HG02981 (cell line): ENCODE data around the gene WIPF1.
"Not testable (repeated sequence)": the region's sequence is repeated elsewhere in the genome, so short reads cannot be mapped to it uniquely, and the experiment has no call there.

Source experiments
- ATAC-seq: cut with Tn5 transposase; IDR thresholded peaks from one replicate; pipeline ENCODE4 v1.9.1; 2021; ENCODE audit warnings: mild to moderate bottlenecking, moderate library complexity; ENCODE audit not compliant: unreplicated experiment

WIPF1 gene

DNA sequence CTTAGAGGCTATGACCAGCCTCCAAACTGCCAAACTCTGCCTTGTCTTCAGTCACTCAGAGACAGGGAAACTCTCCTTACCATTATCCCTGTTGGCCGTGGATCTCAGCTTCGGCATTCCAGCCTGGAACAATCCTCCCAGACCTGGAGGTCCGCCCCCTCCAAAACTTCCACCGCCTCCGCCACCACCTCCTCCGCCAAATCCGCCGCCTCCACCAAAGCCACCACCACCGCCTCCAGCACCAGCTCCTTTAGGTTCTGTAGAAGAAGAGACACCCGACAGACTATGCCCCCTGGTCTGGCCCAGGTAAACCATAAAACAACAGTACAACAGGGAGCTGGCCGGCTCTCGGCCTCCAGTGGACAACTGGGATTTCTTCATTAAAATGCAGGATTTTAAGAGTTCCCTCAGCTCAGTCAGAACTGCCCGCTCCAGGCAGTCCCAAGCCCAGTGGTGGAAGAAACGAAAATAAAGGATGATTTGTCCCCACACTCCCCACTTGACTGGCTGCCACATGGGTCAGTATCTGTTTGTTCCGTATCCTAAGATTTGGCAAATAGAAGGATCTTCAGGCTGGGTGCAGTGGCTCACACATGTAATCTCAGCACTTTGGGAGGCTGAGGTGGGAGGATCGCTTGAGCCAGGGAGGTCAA, 22.4 kb downstream of the WIPF1 start:
- no peak for ATAC-seq

DNA sequence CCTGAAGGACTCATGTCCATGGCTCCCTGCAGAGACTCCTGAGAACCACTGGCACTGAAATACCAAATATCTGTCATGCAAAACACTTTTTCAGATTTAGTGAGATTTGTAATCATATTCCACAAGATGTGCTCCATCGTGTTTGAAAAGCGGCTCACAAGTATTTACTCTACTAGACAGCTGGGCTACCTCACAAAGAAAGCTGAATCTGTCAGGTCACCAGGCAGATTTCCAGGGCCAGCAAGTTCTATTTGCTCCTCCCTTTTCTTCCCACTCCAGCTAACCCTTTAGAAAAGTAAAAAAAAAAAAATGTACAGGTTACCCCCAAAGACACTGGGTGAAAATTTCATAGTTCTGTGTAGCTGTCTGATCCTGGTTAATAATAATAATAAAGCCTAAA, 22.9 kb downstream of the WIPF1 start:
- no peak for ATAC-seq

DNA sequence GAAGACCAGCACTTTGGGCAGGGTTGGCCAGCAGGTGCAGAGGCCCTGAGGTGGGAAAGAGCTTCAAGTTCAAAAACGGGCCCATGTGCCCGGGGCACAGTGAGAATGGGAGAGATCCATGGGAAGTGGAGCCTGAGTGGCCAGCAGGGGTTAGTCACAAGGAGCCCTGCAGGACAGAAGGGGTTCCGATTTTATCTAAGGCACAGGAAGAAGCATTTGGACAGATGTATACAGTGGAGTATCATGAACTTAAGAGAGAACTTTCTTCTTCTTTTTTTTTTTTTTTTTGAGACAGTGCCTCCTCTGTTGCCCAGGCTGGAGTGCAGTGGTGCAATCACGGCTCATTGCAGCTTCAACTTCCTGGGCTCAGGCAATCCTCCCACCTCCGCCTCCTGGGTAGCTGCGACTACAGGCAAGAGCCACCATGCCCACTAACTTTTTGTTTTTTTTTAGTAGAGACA, 24.0 kb downstream of the WIPF1 start:
- no peak for ATAC-seq

DNA sequence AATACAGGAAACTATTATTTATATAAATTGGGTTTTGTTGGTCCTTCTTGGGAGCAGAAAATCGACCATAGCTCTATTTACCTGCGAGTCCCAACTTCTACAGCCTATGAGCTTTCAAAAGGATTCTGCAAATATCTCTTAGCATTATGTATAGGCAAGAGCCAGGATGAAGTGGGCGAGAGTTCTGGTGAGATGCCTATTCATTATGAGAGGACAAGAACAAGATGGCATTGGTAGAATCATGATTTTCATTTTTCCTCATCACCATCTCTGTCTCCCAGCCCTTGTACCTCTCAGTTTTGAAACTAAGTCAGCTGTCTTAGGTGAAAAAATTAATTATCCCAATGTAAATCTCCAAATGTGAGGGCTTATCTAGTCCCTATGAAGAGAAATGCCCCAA, 25.0 kb downstream of the WIPF1 start:
- ATAC-seq, result no peak

DNA sequence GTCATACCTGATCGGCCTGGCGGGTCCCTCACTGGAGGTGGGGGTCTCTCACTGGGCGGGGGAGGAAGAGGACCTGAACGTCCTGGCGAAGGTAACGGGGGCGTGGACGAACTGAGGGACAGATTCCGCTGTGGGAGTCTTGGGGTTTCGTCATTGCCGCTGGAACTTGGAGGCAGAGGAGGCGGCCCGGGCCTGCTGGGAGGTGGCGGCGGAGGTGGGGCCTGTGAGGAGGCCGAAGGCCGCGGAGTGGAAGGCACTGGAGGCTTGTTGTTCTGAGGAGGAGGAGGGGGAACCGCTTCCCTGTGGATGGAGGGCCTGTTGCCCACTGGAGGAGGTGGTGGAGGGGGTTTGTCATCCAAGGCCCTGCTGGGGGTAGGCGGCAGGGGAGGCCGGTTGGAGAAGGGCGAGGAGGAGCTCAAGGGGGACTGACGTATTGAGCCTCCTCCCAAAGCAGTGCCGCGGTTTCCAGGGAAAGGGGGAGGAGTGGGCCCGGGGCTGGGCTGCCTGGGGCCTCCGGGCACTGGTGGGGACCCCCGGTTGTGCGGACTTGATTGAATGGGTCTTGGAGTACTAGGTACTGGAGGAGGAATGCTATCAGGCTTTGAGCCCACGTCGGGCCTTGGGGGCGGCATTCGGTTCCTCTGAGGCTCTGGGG, 25.8 kb downstream of the WIPF1 start:
- no peak for ATAC-seq

DNA sequence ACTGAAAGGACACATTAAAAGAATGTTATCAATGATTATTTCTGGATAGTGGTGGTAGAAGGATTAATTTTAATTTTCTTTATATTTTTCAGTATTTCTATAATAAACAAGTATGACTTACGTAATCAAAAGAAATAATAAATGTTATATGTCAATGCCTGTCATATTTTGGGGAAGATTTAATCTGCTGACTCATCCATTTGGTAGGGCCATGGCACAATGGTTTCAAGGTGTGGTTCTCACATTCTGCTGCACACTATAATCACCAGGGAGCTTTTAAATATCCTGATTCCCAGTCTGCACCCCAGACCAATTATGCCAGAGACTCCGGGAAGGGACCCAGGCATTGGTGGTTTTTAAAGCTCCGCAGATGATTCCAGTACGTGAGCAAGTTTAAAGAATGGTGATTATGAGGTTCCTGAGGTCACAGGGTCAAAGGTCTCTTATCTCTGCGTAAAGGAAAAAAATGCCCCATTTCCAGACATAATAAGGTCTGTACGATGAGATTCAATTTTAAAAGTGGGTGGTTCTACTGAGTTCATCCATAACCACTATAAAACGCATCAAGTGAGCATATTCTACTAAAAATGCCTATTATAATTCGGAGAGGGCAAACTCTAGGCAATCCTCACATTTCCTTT, 27.2 kb downstream of the WIPF1 start:
- ATAC-seq, result no peak

DNA sequence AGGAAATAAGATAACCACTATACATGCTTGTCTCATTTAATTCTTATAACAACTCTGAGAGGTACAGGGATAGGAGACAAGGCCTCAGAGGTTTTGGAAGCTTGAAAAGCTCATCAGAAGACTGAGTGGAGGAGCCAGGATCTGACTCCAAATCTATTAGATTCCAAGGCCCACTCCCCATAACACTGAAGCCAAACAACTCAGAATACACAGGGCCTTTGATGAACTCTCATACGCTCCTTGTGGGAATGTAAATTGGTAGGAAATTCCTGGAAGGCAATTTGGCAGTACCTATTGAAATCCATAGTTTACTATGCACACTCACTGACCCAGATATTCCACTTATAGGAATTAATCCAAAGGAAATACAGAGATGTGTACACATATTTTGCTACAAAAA, 27.9 kb downstream of the WIPF1 start:
- no peak for ATAC-seq

DNA sequence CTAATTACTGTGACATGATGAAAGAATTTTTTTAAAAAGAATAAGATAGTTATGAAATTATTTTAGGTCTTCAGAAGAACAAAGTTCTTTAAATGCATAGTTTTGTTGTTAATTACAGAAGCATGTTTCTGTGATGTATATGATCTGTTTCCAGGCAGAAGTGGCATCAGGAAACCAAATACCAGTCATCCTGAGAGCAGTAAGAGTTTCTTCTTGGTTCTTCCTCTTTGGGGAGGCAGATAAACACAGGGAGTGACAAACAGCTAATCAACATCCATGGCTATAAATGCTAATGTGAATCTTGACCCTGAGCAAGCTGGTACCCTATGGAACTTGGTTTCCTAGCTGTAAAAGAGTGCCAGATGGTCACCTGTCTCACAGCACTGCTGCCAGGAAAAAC, 29.2 kb downstream of the WIPF1 start:
- ATAC-seq, result no peak

DNA sequence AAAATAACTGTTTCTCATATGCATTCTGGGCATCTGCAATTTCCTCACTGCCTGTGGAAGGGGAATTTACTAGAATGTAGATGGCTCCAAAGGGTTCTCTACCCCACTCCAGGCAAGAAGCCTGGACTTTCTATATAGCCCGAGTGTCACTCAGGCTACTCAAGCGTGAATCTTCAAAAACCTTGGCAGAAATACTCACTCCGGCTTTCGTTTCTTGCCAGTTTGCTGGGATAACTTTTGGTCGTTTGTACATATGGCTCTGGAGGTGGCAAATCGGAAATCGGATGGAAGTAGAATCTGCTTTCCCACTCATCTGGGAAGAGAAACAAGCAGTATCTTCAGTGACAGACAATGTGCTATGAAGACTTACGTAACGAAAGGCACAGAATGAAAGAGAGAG, 30.7 kb downstream of the WIPF1 start:
- ATAC-seq, result no peak

DNA sequence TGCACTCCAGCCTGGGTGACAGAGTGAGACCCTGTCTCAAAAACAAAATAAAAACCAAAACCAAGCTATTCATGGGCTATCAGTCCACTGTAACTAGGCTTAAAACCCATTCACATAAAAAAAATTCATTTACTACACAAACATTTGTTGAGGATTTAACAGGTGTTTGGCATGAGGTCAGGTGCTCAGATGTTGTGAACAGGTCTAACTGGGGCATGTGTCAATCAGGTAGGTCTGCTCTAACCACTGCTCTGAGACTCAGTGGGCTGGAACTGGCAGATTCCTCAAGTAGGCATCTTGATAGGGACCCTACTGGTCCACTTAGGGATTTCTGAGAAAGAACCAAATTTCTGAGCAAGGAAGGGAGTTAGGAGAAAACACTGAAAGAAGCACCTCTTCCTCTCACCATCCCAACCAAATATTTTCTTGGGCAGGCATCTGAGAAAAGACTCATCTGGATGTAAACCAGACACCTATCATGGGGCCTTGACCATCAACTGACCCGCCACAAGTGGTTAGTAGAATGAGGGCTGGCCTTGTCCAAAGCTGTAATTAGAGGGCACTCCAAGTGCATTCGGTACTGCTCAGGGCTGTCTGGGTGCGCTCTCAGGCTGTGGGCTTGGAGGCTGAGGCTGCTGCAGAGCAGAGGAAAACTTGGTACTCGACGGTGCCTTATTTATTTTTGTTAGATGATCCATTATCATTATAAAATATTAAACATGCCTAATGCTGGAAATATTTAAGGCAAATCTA, 33.9 kb downstream of the WIPF1 start:
- no peak for ATAC-seq

DNA sequence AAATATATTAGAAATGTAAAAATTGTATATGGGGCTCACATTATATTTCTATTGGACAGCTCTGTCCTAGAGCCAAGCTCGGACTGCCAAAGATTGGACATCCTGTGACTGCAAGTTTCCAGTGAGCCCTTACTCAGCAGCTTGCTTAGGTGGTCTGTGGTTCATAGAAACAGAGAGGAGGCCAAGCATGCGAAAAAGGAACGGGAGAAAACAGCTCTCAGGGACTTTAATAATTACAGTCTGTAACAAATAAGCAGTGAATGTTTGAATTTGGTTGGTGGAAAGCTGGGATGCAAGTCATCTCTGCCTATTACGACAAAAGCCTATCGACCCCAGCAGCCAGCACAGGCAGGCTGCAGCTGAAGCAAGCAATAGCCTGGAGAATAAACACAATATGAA, 35.6 kb downstream of the WIPF1 start:
- ATAC-seq, result no peak

DNA sequence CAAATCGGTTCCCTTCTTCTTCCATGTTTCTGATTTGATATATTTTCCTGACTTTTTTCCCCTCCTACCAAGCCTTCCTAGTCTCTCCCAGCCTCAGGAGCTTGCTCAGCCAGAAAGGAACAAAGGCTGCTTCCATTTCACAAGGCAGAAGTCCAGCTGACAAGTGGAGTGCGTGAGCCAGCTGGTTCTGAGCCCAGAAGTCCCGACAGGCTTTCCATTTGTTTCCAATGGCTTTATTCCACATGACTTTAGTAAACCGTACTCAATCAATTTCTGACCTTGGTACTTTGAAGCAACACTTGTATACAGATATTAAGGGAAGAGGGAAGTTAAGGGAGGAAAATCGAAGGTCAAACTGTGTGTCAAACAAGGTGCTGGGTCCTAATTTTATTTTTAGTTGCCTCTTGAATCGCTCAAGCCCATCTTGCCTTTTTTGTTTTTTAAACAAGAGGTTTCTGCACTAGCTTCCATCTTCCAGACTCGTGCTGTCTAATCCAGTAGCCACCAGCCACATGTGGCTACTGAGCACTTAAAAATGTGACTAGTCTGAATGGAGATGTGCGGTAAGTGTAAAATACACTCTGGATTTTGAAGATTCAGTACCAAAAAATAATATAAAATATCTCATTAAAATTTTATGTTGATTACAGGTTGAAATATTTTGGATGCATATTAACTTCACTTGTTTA, 36.2 kb downstream of the WIPF1 start:
- ATAC-seq, result no peak

DNA sequence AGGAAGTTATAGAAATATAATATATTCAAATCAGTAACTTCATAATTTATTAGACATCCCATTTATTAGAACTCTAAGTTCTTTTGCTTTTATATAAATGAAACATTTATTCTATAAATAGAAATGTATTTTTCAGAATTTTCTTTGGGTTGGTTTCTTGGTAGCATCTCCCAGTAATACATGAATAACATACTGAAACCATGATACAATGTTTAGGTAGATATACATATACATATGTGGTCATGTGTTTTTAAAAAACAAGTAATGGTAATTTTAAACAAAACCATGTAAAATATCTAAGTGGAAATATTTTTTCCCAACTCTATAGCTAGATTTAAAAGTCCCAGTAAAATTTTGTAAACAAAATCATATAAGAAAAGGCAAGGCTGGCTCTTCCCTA, 36.9 kb downstream of the WIPF1 start:
- no peak for ATAC-seq

DNA sequence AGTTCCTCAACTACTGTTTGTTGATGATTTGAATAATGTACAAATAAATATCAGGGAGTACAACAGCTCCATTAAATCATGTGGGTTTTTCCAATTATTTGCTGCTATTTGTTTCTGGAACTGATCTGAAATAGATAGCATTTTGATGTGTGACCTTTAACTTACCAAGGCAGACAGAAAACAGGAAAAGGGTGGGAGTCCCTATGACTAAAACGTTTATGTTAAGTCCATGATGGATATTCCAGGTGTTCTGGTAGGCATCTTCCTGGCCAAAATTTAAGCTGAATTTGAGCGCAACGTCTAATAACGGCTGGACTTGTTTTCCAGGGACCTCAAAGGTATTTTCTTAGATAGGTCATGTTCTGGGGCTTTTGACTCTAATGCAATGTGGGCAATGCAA, 41.6 kb downstream of the WIPF1 start:
- no peak for ATAC-seq

DNA sequence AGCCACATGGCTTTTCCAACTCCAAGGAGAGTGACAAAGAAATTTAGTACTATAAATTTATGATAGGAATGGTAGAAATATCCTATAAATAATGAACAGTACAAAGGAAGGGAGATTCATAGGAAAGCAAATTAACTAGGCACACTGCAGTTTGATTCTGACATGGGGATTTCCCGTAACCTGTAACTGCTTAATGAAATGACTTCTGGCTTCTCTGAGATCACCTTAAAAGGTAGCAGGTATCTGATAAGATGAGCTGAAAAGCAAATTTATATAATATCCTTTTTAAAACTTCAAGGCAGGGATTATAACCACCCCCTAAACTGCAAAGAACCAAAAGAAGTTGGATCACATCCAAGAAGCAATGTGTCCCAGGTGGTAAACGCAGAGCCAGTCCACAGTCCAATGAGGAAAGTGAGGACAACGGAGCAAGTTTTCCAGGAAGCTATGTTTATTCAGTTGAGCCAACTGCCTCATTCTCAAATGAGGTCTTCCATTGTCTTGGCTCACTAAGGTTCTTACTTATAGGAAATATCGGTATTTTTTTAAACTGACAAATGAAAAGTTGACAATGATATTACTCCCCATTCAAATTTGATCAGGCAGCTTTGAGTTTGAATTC, 43.0 kb downstream of the WIPF1 start:
- no peak for ATAC-seq

DNA sequence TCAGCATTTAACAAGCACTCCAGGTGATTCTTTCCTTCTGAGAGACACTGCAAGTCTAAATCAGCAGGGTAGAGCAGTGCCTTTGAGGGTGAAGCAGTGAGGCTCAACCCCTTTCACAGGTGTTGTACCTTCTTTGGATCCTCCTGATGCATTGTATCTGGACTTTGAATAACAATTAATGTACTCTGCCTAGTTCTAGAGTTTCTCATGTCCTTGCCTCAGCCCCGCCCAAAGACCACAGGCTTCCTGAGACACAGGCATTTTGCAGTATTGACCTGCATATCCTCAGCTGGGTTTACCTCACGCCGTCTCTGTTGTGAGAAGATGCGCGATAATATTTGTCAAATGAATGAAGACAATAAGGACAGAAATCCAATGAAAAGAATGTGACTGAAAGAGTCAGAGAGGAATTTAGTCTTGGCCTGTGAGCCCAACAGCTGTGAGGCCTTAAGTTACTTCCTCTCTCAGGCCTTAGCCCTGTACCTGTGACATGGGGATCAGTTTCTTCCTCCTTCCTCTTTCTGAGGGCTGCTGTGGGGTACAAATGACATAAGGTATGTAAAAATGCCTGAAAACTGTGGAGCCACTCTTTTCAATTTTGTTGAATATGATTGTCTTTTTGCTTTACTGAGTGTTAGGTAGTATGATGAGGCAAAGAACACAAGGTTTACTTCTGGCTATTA, 43.7 kb downstream of the WIPF1 start:
- ATAC-seq, result peak; percentile 61

DNA sequence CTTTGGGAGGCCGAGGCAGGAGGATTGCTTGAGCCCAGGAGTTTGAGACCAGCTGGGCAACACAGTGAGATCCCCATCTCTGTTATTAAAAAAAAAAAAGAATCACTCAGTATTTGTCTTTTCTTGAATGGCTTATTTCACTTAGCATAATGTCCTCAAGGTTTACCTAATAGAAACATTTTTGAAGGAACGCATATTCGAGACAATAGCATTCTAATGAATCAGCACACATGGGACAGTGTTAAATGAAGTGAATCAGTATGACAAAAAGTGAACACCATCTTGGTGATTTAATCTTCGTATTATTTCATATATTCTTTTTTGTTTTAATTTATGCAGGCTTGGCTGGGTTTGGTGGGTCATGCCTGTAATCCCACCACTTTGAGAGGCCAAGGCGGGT, 44.7 kb downstream of the WIPF1 start:
- no peak for ATAC-seq

DNA sequence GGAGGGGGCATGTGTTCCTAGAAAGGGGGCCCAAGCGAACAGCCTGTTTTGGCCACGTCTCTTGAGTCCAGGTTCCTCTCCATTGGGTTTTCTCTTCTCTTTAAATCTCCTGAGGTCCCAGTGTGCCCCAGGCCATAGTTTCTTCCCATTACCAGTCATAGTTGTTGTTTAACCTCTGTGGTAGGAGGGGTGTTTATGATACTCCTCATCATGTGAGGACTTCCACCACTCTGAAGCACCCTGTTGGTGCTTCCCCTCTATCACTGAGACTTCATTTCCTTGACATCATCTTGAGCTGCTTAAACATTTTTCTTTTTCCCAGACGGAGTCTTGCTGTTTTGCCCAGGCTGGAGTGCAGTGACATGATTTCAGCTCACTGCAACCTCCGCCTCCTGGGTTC, 45.9 kb downstream of the WIPF1 start:
- peak; percentile 59 for ATAC-seq

DNA sequence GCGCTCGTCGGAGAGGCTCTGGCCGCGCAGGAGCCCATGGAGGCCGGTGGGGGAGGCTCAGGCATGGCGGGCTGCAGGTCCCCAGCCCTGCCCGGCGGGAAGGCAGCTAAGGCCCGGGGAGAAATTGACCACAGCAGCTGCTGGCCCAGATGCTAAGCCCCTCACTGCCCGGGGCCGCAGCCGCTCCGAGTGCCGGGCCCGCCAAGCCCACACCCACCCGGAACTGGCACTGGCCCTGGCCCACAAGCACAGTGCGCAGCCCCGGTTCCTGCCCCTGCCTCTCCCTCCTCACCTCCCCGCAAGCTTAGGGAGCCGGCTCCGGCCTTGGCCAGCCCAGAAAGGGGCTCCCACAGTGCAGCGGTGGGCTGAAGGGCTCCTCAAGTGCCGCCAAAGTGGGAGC, 49.0 kb downstream of the WIPF1 start:
- ATAC-seq, result not testable (repeated sequence)

DNA sequence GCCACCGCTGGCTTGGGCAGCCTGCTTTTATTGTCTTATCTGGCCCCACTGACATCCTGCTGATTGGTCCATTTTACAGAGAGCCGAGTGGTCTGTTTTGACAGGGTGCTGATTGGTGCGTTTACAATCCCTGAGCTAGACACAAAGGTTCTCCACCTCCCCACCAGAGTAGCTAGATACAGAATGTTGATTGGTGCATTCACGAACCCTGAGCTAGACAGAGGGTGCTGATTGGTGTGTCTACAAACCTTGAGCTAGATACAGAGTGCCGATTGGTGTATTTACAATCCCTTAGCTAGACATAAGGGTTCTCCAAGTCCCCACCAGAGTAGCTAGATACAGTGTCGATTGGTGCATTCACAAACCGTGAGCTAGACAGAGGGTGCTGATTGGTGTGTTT, 49.6 kb downstream of the WIPF1 start:
- ATAC-seq, result not testable (repeated sequence)
